MV-4-11 (cell line): ENCODE results near the gene ABTB2.
"Not testable (repeated sequence)": the region's sequence is repeated elsewhere in the genome, so short reads cannot be mapped to it uniquely, and the experiment has no call there.

Experiments
- DNase-seq: peaks from one replicate; lab custom pipeline; 2025; lab: John Stamatoyannopoulos, UW

ABTB2 gene

GRCh38 chr11:34238533-34238932, 119.3 kb downstream of the ABTB2 start:
- no peak for DNase-seq

GRCh38 chr11:34236572-34236971, 121.2 kb downstream of the ABTB2 start:
- no peak for DNase-seq

- DNase-seq, result no peak
Observed at GRCh38 chr11:34235591-34236071, 122.2 kb downstream of the ABTB2 start.

GRCh38 chr11:34235189-34235588, 122.6 kb downstream of the ABTB2 start:
- DNase-seq, result no peak

GRCh38 chr11:34234086-34234740, 123.6 kb downstream of the ABTB2 start:
- DNase-seq, result peak; percentile 60

GRCh38 chr11:34233215-34233614, 124.6 kb downstream of the ABTB2 start:
- no peak for DNase-seq

GRCh38 chr11:34232807-34233206, 125.0 kb downstream of the ABTB2 start:
- no peak for DNase-seq

- DNase-seq, result peak; percentile 46
Observed at GRCh38 chr11:34226210-34226609, 131.6 kb downstream of the ABTB2 start.

- DNase-seq, result no peak
Observed at GRCh38 chr11:34225091-34225490, 132.7 kb downstream of the ABTB2 start.

- DNase-seq, result no peak
Observed at GRCh38 chr11:34224434-34224966, 133.3 kb downstream of the ABTB2 start.

GRCh38 chr11:34223907-34224306, 133.9 kb downstream of the ABTB2 start:
- no peak for DNase-seq

- no peak for DNase-seq
Observed at GRCh38 chr11:34223021-34223813, 134.6 kb downstream of the ABTB2 start.

- no peak for DNase-seq
Observed at GRCh38 chr11:34222030-34222429, 135.8 kb downstream of the ABTB2 start.

- no peak for DNase-seq
Observed at GRCh38 chr11:34219941-34220370, 137.9 kb downstream of the ABTB2 start.

- DNase-seq, result no peak
Observed at GRCh38 chr11:34219279-34219678, 138.5 kb downstream of the ABTB2 start.

- DNase-seq, result not testable (repeated sequence)
Observed at GRCh38 chr11:34218756-34219155, 139.1 kb downstream of the ABTB2 start.

- DNase-seq, result no peak
Observed at GRCh38 chr11:34218067-34218466, 139.7 kb downstream of the ABTB2 start.

GRCh38 chr11:34216706-34217105, 141.1 kb downstream of the ABTB2 start:
- DNase-seq, result no peak

GRCh38 chr11:34215806-34216453, 141.9 kb downstream of the ABTB2 start:
- no peak for DNase-seq

GRCh38 chr11:34214961-34215805, 142.6 kb downstream of the ABTB2 start:
- DNase-seq, result no peak

- DNase-seq, result no peak
Observed at GRCh38 chr11:34213366-34213765, 144.4 kb downstream of the ABTB2 start.

- DNase-seq, result no peak
Observed at GRCh38 chr11:34212566-34212965, 145.2 kb downstream of the ABTB2 start.
